Measurements from ENCODE around the gene PGA4. TPM values are rescaled to one million over a fixed set of nuclear protein-coding genes. Genes with fewer than 3 reads are reported as not detected.
"Not testable (repeated sequence)": the region's sequence is repeated elsewhere in the genome, so short reads cannot be mapped to it uniquely, and the experiment has no call there.

Gene PGA4
- total and polyA plus RNA-seq, 9 of the 15 experiments (the other 6 are each of a cell fraction or from before 2014, with no cell fraction given), result not detected

DNA sequence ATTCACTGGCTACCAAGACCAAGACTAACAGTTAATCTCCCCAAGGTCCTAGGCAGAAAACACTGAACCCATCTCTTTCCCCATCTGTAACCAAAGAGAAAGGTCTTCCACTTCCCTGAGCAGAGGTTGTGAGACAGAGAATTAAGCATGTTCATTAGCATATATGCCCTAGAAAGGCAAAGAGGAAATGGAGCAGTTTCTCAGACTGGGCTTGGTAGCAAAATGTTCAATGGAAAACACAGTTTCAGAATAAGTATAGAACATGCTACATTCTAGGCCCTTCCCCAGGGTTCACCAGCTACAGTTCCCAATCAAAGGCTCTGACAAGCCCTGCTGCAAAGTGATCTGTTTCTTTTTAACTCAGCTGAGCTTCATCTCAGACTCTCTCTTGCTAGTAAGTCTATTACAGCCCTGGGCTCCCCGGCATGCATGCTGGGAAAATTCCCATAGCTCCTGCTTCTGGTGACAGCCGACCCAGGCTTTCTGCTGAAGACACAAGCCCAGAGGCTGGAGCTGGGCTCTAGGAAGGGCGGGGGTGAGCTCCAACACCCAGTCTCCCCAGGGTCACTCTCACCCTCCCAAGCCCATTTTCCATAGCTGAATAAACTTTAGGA lies 8.3 kb upstream of the PGA4 start:
- H3K36me3 ChIP-seq (ENCODE audit: control insufficient read depth, insufficient read depth, low read length); H3K27ac ChIP-seq (ENCODE audit: extremely low read depth, low read depth, low read length); ATAC-seq; H3K9me1 ChIP-seq (ENCODE audit: control insufficient read depth, insufficient read depth, low read length); H3K27me3 ChIP-seq (ENCODE audit: control insufficient read depth in 2 of 2, insufficient read depth in 2 of 2, low read length in 2 of 2); CTCF ChIA-PET (ENCODE audit: low intra/inter-chr PET ratio); H3K79me2 ChIP-seq (ENCODE audit: control insufficient read depth, insufficient read depth, low read length); H3K4me1 ChIP-seq (replicated peaks in 1 of 2; ENCODE audit: control insufficient read depth in 2 of 2, insufficient read depth in 2 of 2, low read length in 2 of 2); POLR2A ChIA-PET; H4K20me1 ChIP-seq (replicated peaks; ENCODE audit: control insufficient read depth, insufficient read depth, low read length); H3K9ac ChIP-seq (ENCODE audit: insufficient read depth in 1 of 2, low read depth in 2 of 2, low read length in 2 of 2); BruUV-seq (replicated peaks); in situ Hi-C loops (cut with MboI); FAIRE-seq; H3K4me3 ChIP-seq; H3K4me2 ChIP-seq (ENCODE audit: insufficient read depth, low read length); intact Hi-C loops (cut with micrococcal nuclease); DNase-seq (ENCODE audit: extremely low read depth in 1 of 4, low spot score in 3 of 4); H2AFZ ChIP-seq (ENCODE audit: low read depth, low read length); H3K9me3 ChIP-seq (replicated peaks; ENCODE audit: control insufficient read depth, insufficient read depth, low read depth, low read length): not testable (repeated sequence)
- no CpG with 5 or more reads among the region's 3 CpGs for WGBS (ENCODE audit: insufficient coverage, low coverage, missing lambda C conversion rate)

DNA sequence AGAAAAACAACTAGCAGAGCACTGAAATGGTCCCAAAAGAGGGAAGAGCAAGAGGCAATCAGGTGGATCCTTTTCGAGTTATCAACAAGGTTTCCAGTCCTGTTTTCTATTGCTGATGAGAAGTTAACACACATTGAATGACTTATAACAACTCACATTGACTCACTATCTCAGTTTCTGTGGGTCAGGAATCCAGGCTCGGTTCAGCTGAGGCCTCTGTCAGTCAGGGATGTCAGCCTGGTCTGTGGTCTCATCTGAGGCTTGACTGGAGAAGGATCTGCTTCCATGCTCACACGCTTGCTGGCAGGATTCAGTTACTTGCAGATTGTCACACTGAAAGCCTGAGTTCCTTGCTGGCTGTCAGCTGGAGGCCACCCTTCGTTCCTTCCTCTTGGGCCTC lies 3.8 kb upstream of the PGA4 start:
- not testable (repeated sequence) for ATAC-seq

GRCh38 chr11:61219016-61219415 lies 3.1 kb upstream of the PGA4 start:
- DNase-seq (ENCODE audit: extremely low read depth in 1 of 4, low spot score in 3 of 4); ATAC-seq; H4K20me1 ChIP-seq (replicated peaks; ENCODE audit: control insufficient read depth, insufficient read depth, low read length); in situ Hi-C loops (cut with MboI); H3K27ac ChIP-seq (ENCODE audit: extremely low read depth, low read depth, low read length); CTCF ChIA-PET (ENCODE audit: low intra/inter-chr PET ratio); FAIRE-seq; H3K9ac ChIP-seq (ENCODE audit: insufficient read depth in 1 of 2, low read depth in 2 of 2, low read length in 2 of 2); H3K4me1 ChIP-seq (replicated peaks in 1 of 2; ENCODE audit: control insufficient read depth in 2 of 2, insufficient read depth in 2 of 2, low read length in 2 of 2); H3K9me1 ChIP-seq (ENCODE audit: control insufficient read depth, insufficient read depth, low read length); intact Hi-C loops (cut with micrococcal nuclease); H3K9me3 ChIP-seq (replicated peaks; ENCODE audit: control insufficient read depth, insufficient read depth, low read depth, low read length); H3K36me3 ChIP-seq (ENCODE audit: control insufficient read depth, insufficient read depth, low read length); H3K27me3 ChIP-seq (ENCODE audit: control insufficient read depth in 2 of 2, insufficient read depth in 2 of 2, low read length in 2 of 2); H2AFZ ChIP-seq (ENCODE audit: low read depth, low read length); H3K4me2 ChIP-seq (ENCODE audit: insufficient read depth, low read length); H3K79me2 ChIP-seq (ENCODE audit: control insufficient read depth, insufficient read depth, low read length); POLR2A ChIA-PET; H3K4me3 ChIP-seq; BruUV-seq (replicated peaks): not testable (repeated sequence)
- 8% methylated on average over 3 of the region's 5 CpGs for WGBS (ENCODE audit: insufficient coverage, low coverage, missing lambda C conversion rate)

More for the DNA sequence above, 3.8 kb upstream of the PGA4 start:
- FAIRE-seq; H3K9ac ChIP-seq (ENCODE audit: insufficient read depth in 1 of 2, low read depth in 2 of 2, low read length in 2 of 2); H3K4me3 ChIP-seq; H3K27ac ChIP-seq (ENCODE audit: extremely low read depth, low read depth, low read length); H3K36me3 ChIP-seq (ENCODE audit: control insufficient read depth, insufficient read depth, low read length); CTCF ChIA-PET (ENCODE audit: low intra/inter-chr PET ratio); H4K20me1 ChIP-seq (replicated peaks; ENCODE audit: control insufficient read depth, insufficient read depth, low read length); H3K9me1 ChIP-seq (ENCODE audit: control insufficient read depth, insufficient read depth, low read length); DNase-seq (ENCODE audit: extremely low read depth in 1 of 4, low spot score in 3 of 4); H3K4me2 ChIP-seq (ENCODE audit: insufficient read depth, low read length); H3K79me2 ChIP-seq (ENCODE audit: control insufficient read depth, insufficient read depth, low read length); H3K4me1 ChIP-seq (replicated peaks in 1 of 2; ENCODE audit: control insufficient read depth in 2 of 2, insufficient read depth in 2 of 2, low read length in 2 of 2); intact Hi-C loops (cut with micrococcal nuclease); H3K9me3 ChIP-seq (replicated peaks; ENCODE audit: control insufficient read depth, insufficient read depth, low read depth, low read length); POLR2A ChIA-PET; in situ Hi-C loops (cut with MboI); H3K27me3 ChIP-seq (ENCODE audit: control insufficient read depth in 2 of 2, insufficient read depth in 2 of 2, low read length in 2 of 2); BruUV-seq (replicated peaks); H2AFZ ChIP-seq (ENCODE audit: low read depth, low read length): not testable (repeated sequence)
- WGBS (ENCODE audit: insufficient coverage, low coverage, missing lambda C conversion rate), result no CpG with 5 or more reads among the region's 4 CpGs

- CTCF ChIA-PET (ENCODE audit: low intra/inter-chr PET ratio); H3K9me3 ChIP-seq (replicated peaks; ENCODE audit: control insufficient read depth, insufficient read depth, low read depth, low read length); in situ Hi-C loops (cut with MboI); H3K79me2 ChIP-seq (ENCODE audit: control insufficient read depth, insufficient read depth, low read length); POLR2A ChIA-PET; FAIRE-seq; BruUV-seq (replicated peaks); ATAC-seq; H4K20me1 ChIP-seq (replicated peaks; ENCODE audit: control insufficient read depth, insufficient read depth, low read length); H3K4me1 ChIP-seq (replicated peaks in 1 of 2; ENCODE audit: control insufficient read depth in 2 of 2, insufficient read depth in 2 of 2, low read length in 2 of 2); H3K27me3 ChIP-seq (ENCODE audit: control insufficient read depth in 2 of 2, insufficient read depth in 2 of 2, low read length in 2 of 2); H3K9me1 ChIP-seq (ENCODE audit: control insufficient read depth, insufficient read depth, low read length); DNase-seq (ENCODE audit: extremely low read depth in 1 of 4, low spot score in 3 of 4); H3K9ac ChIP-seq (ENCODE audit: insufficient read depth in 1 of 2, low read depth in 2 of 2, low read length in 2 of 2); H3K4me2 ChIP-seq (ENCODE audit: insufficient read depth, low read length); H3K4me3 ChIP-seq; H2AFZ ChIP-seq (ENCODE audit: low read depth, low read length); H3K27ac ChIP-seq (ENCODE audit: extremely low read depth, low read depth, low read length); H3K36me3 ChIP-seq (ENCODE audit: control insufficient read depth, insufficient read depth, low read length); intact Hi-C loops (cut with micrococcal nuclease): not testable (repeated sequence)
- no CpG with 5 or more reads among the region's 5 CpGs for WGBS (ENCODE audit: insufficient coverage, low coverage, missing lambda C conversion rate)
Measured at GRCh38 chr11:61222692-61223091, 545 bp downstream of the PGA4 start.

Data from K562 (cell line).